HepG2 (cell line): Measurements from ENCODE around the gene DOLK. TPM values are rescaled to one million over a fixed set of nuclear protein-coding genes. Genes with fewer than 3 reads are reported as not detected.

ENCODE experiments used
- ARNT2 ChIP-seq: sonication (generic); formaldehyde crosslinking; IDR thresholded peaks from 2 replicates; pipeline ENCODE4 v1.8.0; 2022; ENCODE audit warnings: mild to moderate bottlenecking, low read depth, missing genetic modification reagents, moderate library complexity
- JUND ChIP-seq: sonication (generic); formaldehyde crosslinking; IDR thresholded peaks from 2 replicates; pipeline ENCODE4 v1.8.0; 2022; ENCODE audit warnings: mild to moderate bottlenecking, missing genetic modification reagents
- MLX ChIP-seq: IDR thresholded peaks from 2 replicates; pipeline ENCODE4 v1.6.1; 2016
- NCOA2 ChIP-seq: sonication (generic); formaldehyde crosslinking; IDR thresholded peaks from 2 replicates; pipeline ENCODE4 v1.8.0; 2022; ENCODE audit warnings: inconsistent platforms
- SNAI1 ChIP-seq: sonication (generic); formaldehyde crosslinking; IDR thresholded peaks from 2 replicates; pipeline ENCODE4 v1.5.0; 2020; ENCODE audit warnings: mild to moderate bottlenecking, missing genetic modification reagents, borderline replicate concordance
- TBL1XR1 ChIP-seq: fragments of 150-350 bp; IDR thresholded peaks from 2 replicates; pipeline ENCODE4 v1.6.1; 2014; ENCODE audit warnings: borderline replicate concordance, low read length; ENCODE audit not compliant: partially characterized antibody
- XRCC5 ChIP-seq: fragments of 200-400 bp; formaldehyde crosslinking; optimal IDR thresholded peaks from 2 replicates; pipeline ENCODE3; 2017; ENCODE audit warnings: mild to moderate bottlenecking, low read length
- ZFP37 ChIP-seq: sonication (generic); formaldehyde crosslinking; IDR thresholded peaks from 2 replicates; pipeline ENCODE4 v1.4.0; 2020; ENCODE audit warnings: missing genetic modification reagents, borderline replicate concordance
- ZNF160 ChIP-seq: sonication (generic); formaldehyde crosslinking; IDR thresholded peaks from 2 replicates; pipeline ENCODE4 v1.8.0; 2022; ENCODE audit warnings: mild to moderate bottlenecking, inconsistent platforms, missing genetic modification reagents
- ZNF281 ChIP-seq: sonication (generic); formaldehyde crosslinking; IDR thresholded peaks from 2 replicates; pipeline ENCODE4 v1.4.0; 2020; ENCODE audit warnings: missing genetic modification reagents, borderline replicate concordance
- ZNF333 ChIP-seq: sonication (generic); formaldehyde crosslinking; IDR thresholded peaks from 2 replicates; pipeline ENCODE4 v1.4.0; 2020; ENCODE audit warnings: mild to moderate bottlenecking, missing genetic modification reagents, borderline replicate concordance
- ZNF644 ChIP-seq: IDR thresholded peaks from 2 replicates; pipeline ENCODE4 v1.6.1; 2016; ENCODE audit warnings: low read depth
- ZNF737 ChIP-seq: sonication (generic); formaldehyde crosslinking; IDR thresholded peaks from 2 replicates; pipeline ENCODE4 v1.5.0; 2020; ENCODE audit warnings: missing genetic modification reagents, mild to moderate bottlenecking, borderline replicate concordance
- ZNF781 ChIP-seq: sonication (generic); formaldehyde crosslinking; IDR thresholded peaks from 2 replicates; pipeline ENCODE4 v1.5.1; 2020; ENCODE audit warnings: borderline replicate concordance, mild to moderate bottlenecking, missing genetic modification reagents; ENCODE audit errors: not compliant biosample characterization
- ZSCAN29 ChIP-seq: sonication (generic); formaldehyde crosslinking; conservative IDR thresholded peaks from 2 replicates; pipeline ENCODE4 v1.4.0; 2020; ENCODE audit warnings: mild to moderate bottlenecking, missing genetic modification reagents
- polyA plus RNA-seq, 8 experiments: library from polyadenylated mRNA; depleted of rRNA in 3 of 8; stranded (reverse) in 7 of 8; unstranded in 1 of 8; fragments of >200 nt; fragmentation: Illumina TruSeq in 4 of 8; extraction: Trizol in 4 of 8; gene quantifications; 2 replicates each; pipeline versions ENCODE4 v1.2.1 to v1.2.3, GENCODE V29; 2011 to 2016; ENCODE audit warnings: low read depth in 4 of 8, missing spikeins in 1 of 8, mixed read lengths in 1 of 8; ENCODE audit not compliant: insufficient read depth in 1 of 8
- total RNA-seq, 5 experiments: library from RNA; depleted of rRNA; stranded (reverse); fragments of >200 nt; fragmentation: Illumina TruSeq; extraction: Trizol; gene quantifications; 2 replicates each; pipeline ENCODE4 v1.2.3, GENCODE V29; 2016; ENCODE audit warnings: low read depth in 1 of 5
- TF ChIP-seq, protein P1 (sequence below), 2 experiments: sonication (generic) in 1 of 2; formaldehyde crosslinking in 1 of 2; IDR thresholded peaks; 2 replicates each; pipeline versions ENCODE4 v1.4.0 to v1.6.1; 2018 to 2020; ENCODE audit warnings: missing genetic modification reagents in 2 of 2, borderline replicate concordance in 1 of 2, low read depth in 1 of 2, mild to moderate bottlenecking in 1 of 2, missing biosample characterization in 1 of 2
- TF ChIP-seq, protein P2 (sequence below): sonication (generic); formaldehyde crosslinking; IDR thresholded peaks from 2 replicates; pipeline ENCODE4 v1.5.1; 2020; ENCODE audit warnings: missing genetic modification reagents, mild to moderate bottlenecking, borderline replicate concordance
- TF ChIP-seq, protein P3 (sequence below): sonication (generic); formaldehyde crosslinking; IDR thresholded peaks from 2 replicates; pipeline ENCODE4 v1.4.0; 2020; ENCODE audit warnings: missing genetic modification reagents
- TF ChIP-seq, protein P4 (sequence below): IDR thresholded peaks from 2 replicates; pipeline ENCODE4 v1.6.1; 2016; ENCODE audit warnings: missing genetic modification reagents, missing compliant biosample characterization

Gene DOLK
- total and polyA plus RNA-seq, 2 of the 13 experiments (the other 11 are each of a cell fraction or from before 2014, with no cell fraction given): 15.4 to 18.7 TPM

GRCh38 chr9:128947527-128948301 is at the start of gene DOLK, which contains the start of gene NUP188 (continued):
- TF ChIP-seq, protein P1, sequence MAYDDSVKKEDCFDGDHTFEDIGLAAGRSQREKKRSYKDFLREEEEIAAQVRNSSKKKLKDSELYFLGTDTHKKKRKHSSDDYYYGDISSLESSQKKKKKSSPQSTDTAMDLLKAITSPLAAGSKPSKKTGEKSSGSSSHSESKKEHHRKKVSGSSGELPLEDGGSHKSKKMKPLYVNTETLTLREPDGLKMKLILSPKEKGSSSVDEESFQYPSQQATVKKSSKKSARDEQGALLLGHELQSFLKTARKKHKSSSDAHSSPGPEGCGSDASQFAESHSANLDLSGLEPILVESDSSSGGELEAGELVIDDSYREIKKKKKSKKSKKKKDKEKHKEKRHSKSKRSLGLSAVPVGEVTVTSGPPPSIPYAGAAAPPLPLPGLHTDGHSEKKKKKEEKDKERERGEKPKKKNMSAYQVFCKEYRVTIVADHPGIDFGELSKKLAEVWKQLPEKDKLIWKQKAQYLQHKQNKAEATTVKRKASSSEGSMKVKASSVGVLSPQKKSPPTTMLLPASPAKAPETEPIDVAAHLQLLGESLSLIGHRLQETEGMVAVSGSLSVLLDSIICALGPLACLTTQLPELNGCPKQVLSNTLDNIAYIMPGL (CRISPR knock-in tag; IDR thresholded peaks at IDR 0.05; ENCODE audit: borderline replicate concordance in 1 of 2, low read depth in 1 of 2): peak; percentile 76 to 87
- TF ChIP-seq ZNF333 (CRISPR knock-in tag) (no peak; the same call in 1 of the 2 replicates), ZNF644 (CRISPR knock-in tag) (peak; percentile 34; the same call in 1 of the 2 replicates), ZNF737 (CRISPR knock-in tag) (no peak), ZNF781 (CRISPR knock-in tag) (no peak), TBL1XR1 (peak; percentile 46), ARNT2 (CRISPR knock-in tag) (peak; percentile 89; the same call in 1 of the 2 replicates), XRCC5 (peak; percentile 28), ZNF160 (CRISPR knock-in tag) (no peak; the same call in 1 of the 2 replicates), ZSCAN29 (CRISPR knock-in tag) (0 out of 2 replicates have a peak, but pooled peaks have one; percentile 33), SNAI1 (CRISPR knock-in tag) (0 out of 2 replicates have a peak, but pooled peaks have one; percentile 63), ZFP37 (no peak), ZNF281 (CRISPR knock-in tag) (no peak; the same call in 1 of the 2 replicates), JUND (CRISPR knock-in tag) (no peak), MLX (CRISPR knock-in tag) (peak; percentile 89), NCOA2 (peak; percentile 41; the same call in 1 of the 2 replicates)
- TF ChIP-seq, protein P2, sequence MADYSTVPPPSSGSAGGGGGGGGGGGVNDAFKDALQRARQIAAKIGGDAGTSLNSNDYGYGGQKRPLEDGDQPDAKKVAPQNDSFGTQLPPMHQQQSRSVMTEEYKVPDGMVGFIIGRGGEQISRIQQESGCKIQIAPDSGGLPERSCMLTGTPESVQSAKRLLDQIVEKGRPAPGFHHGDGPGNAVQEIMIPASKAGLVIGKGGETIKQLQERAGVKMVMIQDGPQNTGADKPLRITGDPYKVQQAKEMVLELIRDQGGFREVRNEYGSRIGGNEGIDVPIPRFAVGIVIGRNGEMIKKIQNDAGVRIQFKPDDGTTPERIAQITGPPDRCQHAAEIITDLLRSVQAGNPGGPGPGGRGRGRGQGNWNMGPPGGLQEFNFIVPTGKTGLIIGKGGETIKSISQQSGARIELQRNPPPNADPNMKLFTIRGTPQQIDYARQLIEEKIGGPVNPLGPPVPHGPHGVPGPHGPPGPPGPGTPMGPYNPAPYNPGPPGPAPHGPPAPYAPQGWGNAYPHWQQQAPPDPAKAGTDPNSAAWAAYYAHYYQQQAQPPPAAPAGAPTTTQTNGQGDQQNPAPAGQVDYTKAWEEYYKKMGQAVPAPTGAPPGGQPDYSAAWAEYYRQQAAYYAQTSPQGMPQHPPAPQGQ (CRISPR knock-in tag): no peak
- TF ChIP-seq, protein P3, sequence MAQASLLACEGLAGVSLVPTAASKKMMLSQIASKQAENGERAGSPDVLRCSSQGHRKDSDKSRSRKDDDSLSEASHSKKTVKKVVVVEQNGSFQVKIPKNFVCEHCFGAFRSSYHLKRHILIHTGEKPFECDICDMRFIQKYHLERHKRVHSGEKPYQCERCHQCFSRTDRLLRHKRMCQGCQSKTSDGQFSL (CRISPR knock-in tag): peak; percentile 6; the same call in 1 of the 2 replicates
- TF ChIP-seq, protein P4, sequence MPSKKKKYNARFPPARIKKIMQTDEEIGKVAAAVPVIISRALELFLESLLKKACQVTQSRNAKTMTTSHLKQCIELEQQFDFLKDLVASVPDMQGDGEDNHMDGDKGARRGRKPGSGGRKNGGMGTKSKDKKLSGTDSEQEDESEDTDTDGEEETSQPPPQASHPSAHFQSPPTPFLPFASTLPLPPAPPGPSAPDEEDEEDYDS (CRISPR knock-in tag): peak; percentile 96
